Measurements from ENCODE around the gene LRRC45. TPM values are rescaled to one million over a fixed set of nuclear protein-coding genes. Genes with fewer than 3 reads are reported as not detected.
A peak's percentile ranks its signal among the peaks of the same experiment; 100 is the strongest.

Gene LRRC45
- total and polyA plus RNA-seq, 2 donors (not counting 3 experiments of a cell fraction or from before 2014, with no cell fraction given) = 7.6 to 22.9 TPM

GRCh38 chr17:82004517-82005455 is 18.3 kb upstream of the LRRC45 start:
- Histone ChIP-seq H3K4me2 (ENCODE audit: insufficient read depth, low read length) (no peak overlapping the region), H3K79me2 (ENCODE audit: control insufficient read depth, insufficient read depth, low read length) (no peaks in the 10 kb centered on the region), H3K4me1 (ENCODE audit: control insufficient read depth, extremely low read depth, insufficient read depth, low read length) (peaks cover 13% of the 10 kb centered on the region), H3K9ac (replicated peaks; ENCODE audit: extremely low read depth, insufficient read depth, low read length) (no peak overlapping the region), H3K27ac (ENCODE audit: insufficient read depth, low read depth, low read length) (peak overlapping the region; percentile 19), H3K4me3 (replicated peaks in 1 of 3; ENCODE audit: insufficient read depth in 1 of 3, low read depth in 1 of 3, low read length in 3 of 3) (no peak overlapping the region), H4K20me1 (replicated peaks; ENCODE audit: control insufficient read depth, extremely low read depth, insufficient read depth, low read length) (no peaks in the 10 kb centered on the region), H3K9me1 (replicated peaks; ENCODE audit: control insufficient read depth, extremely low read depth, insufficient read depth, low read length) (no peaks in the 10 kb centered on the region), H2AFZ (ENCODE audit: low read depth, low read length) (no peak overlapping the region), H3K36me3 (ENCODE audit: control insufficient read depth in 2 of 2, extremely low read depth in 1 of 2, insufficient read depth in 2 of 2, low read length in 2 of 2) (no peaks in the 10 kb centered on the region), H3K27me3 (ENCODE audit: control insufficient read depth in 2 of 2, insufficient read depth in 2 of 2, low read length in 2 of 2) (no peaks in the 10 kb centered on the region), H3K9me3 (replicated peaks; ENCODE audit: control insufficient read depth, insufficient read depth, low read length) (no peaks in the 10 kb centered on the region)
- dilution Hi-C loops (cut with MboI; ENCODE audit: extremely low pct_ligation_motif_present, low sequenced_read_pairs) (no loop called here), intact Hi-C loops (cut with micrococcal nuclease) (loop anchor here (5.0 kb wide), 1 partner anchor 77 kb away; the partner anchor contains the start of gene MAFG)
- POLR2A ChIA-PET = no interaction called here
- CTCF ChIA-PET = interaction anchor here (1.1 to 3.5 kb wide), 8 partner anchors 9 to 45 kb away, joined by 3 to 30 read pairs (median 6); partner anchors contain the start of genes CENPX, DCXR and LRRC45
- FAIRE-seq (no peak), DNase-seq (ENCODE audit: low read depth, low spot score) (no peak)
- TF ChIP-seq GATA2 (IDR thresholded peaks at IDR 0.05; ENCODE audit: insufficient read depth, insufficient read length, low read depth, low read length) (no peak), POLR2A (IDR thresholded peaks at IDR 0.05; ENCODE audit: low read depth, low read length) (no peak), CTCF (IDR thresholded peaks at IDR 0.05; ENCODE audit: extremely low read depth in 1 of 2, insufficient read depth in 1 of 2, low read depth in 1 of 2, low read length in 2 of 2) (no peak), FOS (IDR thresholded peaks at IDR 0.05; ENCODE audit: borderline replicate concordance, insufficient read depth, low read length) (no peak), POLR2AphosphoS5 (IDR thresholded peaks at IDR 0.05; ENCODE audit: insufficient read depth, low read depth, low read length) (no peak), MAX (IDR thresholded peaks at IDR 0.05; ENCODE audit: insufficient read depth, insufficient read length) (no peak), EZH2 (IDR thresholded peaks at IDR 0.05; ENCODE audit: borderline replicate concordance, low read depth, low read length, severe bottlenecking) (no peak), MYC (IDR thresholded peaks at IDR 0.05; ENCODE audit: low read depth, low read length) (no peak), JUN (IDR thresholded peaks at IDR 0.05; ENCODE audit: borderline replicate concordance, insufficient read depth, insufficient read length, low read depth) (no peak)
- BruUV-seq (replicated peaks) = no TSS peak

All from endothelial cell of umbilical vein (primary cell).